Epithelial cell of esophagus (primary cell): ENCODE data around the gene HPS5.
A peak's percentile ranks its signal among the peaks of the same experiment; 100 is the strongest.
"Not testable (repeated sequence)": the region's sequence is repeated elsewhere in the genome, so short reads cannot be mapped to it uniquely, and the experiment has no call there.

Experiments used
- DNase-seq: peaks from one replicate; pipeline ENCODE4 v3.0.0; 2010; ENCODE audit warnings: low read depth
- H3K4me3 ChIP-seq: 2 replicates; pipeline ENCODE4 v1.5.1; 2011; ENCODE audit warnings: mild to moderate bottlenecking, low read length, control low read depth
- TF ChIP-seq, protein P1 (sequence below): IDR thresholded peaks from 2 replicates; pipeline ENCODE4 v1.5.1; 2011; ENCODE audit warnings: low read depth, mild to moderate bottlenecking, low read length, control low read depth, inconsistent platforms; ENCODE audit not compliant: insufficient read depth; ENCODE audit errors: missing control alignments

Gene HPS5

DNA sequence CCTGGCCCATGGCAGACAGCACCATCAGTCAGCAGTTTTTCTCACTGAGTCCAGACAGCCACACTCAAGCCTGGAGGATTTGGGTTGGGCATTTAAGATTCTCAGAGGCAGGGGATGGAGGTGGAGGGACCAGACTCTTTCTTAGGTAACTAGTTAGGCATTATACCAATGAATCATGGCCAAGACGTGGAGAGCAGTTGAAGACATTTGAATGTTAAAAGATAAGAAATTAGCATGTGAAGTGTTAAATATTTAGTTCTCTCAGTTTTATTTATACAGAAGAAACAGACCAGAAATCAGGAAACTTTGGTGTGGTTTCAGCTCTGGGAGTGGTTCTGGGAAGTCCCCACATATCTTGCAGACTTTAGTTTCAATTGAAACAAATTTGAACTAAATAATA is 10.4 kb upstream of the HPS5 start:
- TF ChIP-seq, protein P1, sequence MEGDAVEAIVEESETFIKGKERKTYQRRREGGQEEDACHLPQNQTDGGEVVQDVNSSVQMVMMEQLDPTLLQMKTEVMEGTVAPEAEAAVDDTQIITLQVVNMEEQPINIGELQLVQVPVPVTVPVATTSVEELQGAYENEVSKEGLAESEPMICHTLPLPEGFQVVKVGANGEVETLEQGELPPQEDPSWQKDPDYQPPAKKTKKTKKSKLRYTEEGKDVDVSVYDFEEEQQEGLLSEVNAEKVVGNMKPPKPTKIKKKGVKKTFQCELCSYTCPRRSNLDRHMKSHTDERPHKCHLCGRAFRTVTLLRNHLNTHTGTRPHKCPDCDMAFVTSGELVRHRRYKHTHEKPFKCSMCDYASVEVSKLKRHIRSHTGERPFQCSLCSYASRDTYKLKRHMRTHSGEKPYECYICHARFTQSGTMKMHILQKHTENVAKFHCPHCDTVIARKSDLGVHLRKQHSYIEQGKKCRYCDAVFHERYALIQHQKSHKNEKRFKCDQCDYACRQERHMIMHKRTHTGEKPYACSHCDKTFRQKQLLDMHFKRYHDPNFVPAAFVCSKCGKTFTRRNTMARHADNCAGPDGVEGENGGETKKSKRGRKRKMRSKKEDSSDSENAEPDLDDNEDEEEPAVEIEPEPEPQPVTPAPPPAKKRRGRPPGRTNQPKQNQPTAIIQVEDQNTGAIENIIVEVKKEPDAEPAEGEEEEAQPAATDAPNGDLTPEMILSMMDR = no peak
- H3K4me3 ChIP-seq = no peak overlapping the region
- DNase-seq = no peak

DNA sequence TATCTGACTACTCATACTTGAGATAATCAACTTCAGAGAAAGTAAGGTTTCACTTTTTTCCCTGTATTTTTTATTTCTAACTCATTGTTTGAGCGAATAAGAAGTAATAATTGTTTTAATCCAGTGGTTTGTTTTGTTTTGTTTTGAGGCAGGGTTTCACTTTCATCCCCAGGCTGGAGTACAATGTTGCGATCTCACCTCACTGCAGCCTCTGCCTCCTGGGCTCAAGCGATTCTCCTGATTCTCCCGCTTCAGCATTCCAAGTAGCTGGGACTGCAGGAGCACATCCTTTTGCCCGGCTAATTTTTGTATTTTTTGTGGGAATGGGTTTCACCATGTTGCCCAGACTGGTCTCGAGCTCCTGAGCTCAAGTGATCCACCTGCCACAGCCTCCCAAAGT is 9.0 kb upstream of the HPS5 start:
- no peak for DNase-seq
- TF ChIP-seq, protein P1 = no peak
- no peak overlapping the region for H3K4me3 ChIP-seq

DNA sequence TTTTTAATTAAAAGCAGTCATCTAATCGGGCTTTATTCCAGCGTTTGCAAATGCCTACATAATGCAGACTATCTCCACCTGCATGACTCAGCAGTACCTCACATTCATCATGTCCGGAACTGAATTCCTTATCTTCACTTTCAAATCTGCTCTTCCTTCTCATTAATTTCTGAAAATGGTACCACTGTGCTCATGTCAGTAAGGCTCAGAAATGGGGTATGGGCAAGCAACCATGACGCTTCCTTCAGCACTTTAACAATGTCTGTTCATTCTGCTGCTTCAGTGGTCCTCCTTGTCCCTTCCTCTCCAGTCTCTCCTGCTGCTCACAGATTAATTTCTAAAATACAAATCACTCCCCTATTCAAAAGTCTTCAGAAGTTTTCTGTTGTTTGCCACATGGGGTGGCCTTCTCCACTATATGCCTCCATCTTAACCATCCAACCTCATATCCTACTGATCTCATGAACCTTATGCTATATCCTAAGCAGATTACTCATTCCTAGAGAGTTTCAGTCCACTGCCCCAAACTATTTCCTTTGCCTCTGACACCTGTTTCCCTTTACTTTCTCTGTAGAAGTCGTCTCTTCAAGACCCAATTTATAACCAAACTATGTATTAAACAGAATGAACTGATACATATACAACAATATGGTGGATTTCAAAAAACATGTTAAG is 7.4 kb upstream of the HPS5 start:
- H3K4me3 ChIP-seq = peak overlapping the region; percentile 10
- TF ChIP-seq, protein P1 = no peak
- DNase-seq = peak; percentile 77

DNA sequence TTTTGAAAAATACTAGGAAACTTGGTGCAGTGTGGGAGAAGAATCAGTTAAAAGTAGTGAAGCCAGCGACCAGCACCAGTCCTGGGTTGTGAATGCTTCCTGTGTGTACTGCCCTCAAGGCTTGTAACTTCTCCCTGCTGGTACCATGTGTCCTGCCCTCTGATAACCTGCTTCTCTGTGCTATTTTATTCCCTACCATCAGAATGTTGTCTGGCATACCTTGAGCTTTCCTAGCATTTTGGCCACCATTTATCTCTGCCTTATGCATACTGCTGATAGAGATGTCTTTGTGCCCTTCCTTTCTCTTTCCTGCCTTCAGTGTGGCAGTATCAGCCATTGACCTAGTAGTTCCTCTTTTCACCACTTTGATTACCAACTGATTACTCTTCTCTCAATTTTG is 2.4 kb upstream of the HPS5 start:
- peak overlapping the region; percentile 24 for H3K4me3 ChIP-seq
- DNase-seq = no peak
- TF ChIP-seq, protein P1 = no peak

DNA sequence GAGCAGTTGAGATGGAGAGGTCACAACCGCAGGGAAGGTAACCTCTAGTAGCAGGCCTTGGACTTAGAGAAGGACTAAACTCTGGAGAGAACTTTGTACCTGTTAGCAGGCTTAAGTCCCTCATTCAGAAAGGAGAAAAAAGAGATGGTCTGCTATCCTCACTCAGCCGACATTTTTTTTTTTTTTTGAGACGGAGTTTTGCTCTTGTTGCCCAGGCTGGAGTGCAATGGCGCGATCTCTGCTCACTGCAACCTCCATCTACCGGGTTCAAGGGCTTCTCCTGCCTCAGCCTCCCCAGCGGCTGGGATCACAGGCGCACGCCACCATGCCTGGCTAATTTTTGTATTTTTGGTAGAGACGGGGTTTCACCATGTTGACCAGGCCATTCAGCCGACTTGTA is 1.9 kb upstream of the HPS5 start:
- DNase-seq = not testable (repeated sequence)
- H3K4me3 ChIP-seq = peak overlapping the region; percentile 95

DNA sequence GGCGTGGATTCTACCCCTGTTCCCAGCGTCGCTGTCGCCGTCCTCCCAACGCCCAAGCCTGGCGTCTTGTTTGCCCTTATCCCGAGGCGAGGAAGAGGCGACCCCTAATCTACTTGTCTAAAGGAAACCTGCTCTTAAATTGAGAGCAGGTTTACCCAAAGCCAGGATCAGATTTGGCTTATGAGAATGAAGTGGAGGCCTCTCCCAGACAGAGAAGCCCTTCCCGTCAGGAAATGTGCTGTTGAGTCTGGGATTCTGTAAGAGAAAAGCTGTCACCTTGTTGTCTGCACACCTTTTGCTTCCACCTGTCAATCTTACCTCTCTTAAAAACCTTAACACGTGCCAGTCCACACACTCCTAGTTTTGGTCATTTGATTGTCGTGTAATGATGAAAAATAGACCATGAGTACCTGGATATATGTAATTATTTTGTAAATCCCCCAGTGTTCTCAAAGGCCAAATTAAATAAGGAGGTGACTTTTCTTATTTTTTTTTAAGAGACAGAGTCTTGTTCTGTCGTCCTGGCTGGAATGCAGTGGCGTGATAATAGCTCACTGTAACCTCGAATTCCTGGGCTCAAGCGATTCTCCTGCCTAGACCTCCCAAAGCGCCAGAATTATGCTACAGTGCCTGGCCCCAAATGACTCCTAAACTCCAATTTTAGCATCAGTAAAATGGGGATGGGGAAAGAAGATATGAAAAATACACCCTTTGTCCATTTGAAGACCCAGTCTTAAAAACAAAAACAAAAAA is 1.1 kb upstream of the HPS5 start:
- H3K4me3 ChIP-seq = peak overlapping the region; percentile 95
- peak; percentile 11 for DNase-seq
- TF ChIP-seq, protein P1 = no peak

DNA sequence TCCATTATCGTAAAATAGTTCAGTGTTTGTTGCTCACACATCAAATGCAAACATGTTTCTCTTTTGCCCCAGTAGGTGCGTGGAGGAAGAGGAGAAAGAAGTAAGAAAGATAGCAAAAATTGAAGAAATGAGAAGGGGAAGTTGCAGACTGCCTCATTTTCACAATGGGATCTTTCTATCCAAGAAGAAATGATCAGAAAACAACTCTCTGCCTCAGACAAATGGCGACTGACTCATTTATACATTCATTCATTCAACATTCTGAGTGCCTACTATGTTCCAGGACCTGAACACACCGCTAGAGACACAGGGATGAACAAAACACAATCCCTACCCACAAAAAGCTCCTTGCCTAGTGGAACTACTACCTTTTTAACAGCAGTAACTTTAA is 367 bp downstream of the HPS5 start:
- peak overlapping the region; percentile 95 for H3K4me3 ChIP-seq
- no peak for DNase-seq
- TF ChIP-seq, protein P1 = no peak
